Progenitor cell of endocrine pancreas (in vitro differentiated cells): Measurements from ENCODE around the gene NAPSA. TPM values are rescaled to one million over a fixed set of nuclear protein-coding genes. Genes with fewer than 3 reads are reported as not detected.
A peak's percentile ranks its signal among the peaks of the same experiment; 100 is the strongest.
"Not testable (repeated sequence)": the region's sequence is repeated elsewhere in the genome, so short reads cannot be mapped to it uniquely, and the experiment has no call there.

Experiments used
- DNase-seq: peaks from one replicate; pipeline ENCODE4 v3.0.0; 2021; ENCODE audit warnings: low spot score; ENCODE audit not compliant: unreplicated experiment
- H3K27ac Mint-ChIP-seq: 2 replicates; pipeline ENCODE4 v1.8.0; 2021; ENCODE audit warnings: mild to moderate bottlenecking, moderate library complexity, mixed read lengths
- H3K27me3 Mint-ChIP-seq: 2 replicates; pipeline ENCODE4 v1.8.0; 2021; ENCODE audit warnings: mixed read lengths
- H3K36me3 Mint-ChIP-seq: 2 replicates; pipeline ENCODE4 v1.8.0; 2022; ENCODE audit warnings: mixed read lengths; ENCODE audit not compliant: insufficient read depth
- H3K4me1 Mint-ChIP-seq: 2 replicates; pipeline ENCODE4 v1.8.0; 2021; ENCODE audit warnings: low read depth, mixed read lengths
- H3K4me3 Mint-ChIP-seq: 2 replicates; pipeline ENCODE4 v1.8.0; 2021; ENCODE audit warnings: low read depth, mild to moderate bottlenecking, moderate library complexity, mixed read lengths
- H3K9me3 Mint-ChIP-seq: 2 replicates; pipeline ENCODE4 v1.8.0; 2021; ENCODE audit warnings: low read depth, mixed read lengths
- total RNA-seq: library from RNA; stranded (reverse); gene quantifications from 2 replicates; pipeline ENCODE4 v1.2.1, GENCODE V29; 2021
- TF ChIP-seq, protein P1 (sequence below): fragments of 200-600 bp; sonication (generic); IDR thresholded peaks from one replicate; pipeline ENCODE4 v1.5.0; 2021; ENCODE audit warnings: antibody characterized with exemption, mild to moderate bottlenecking; ENCODE audit not compliant: unreplicated experiment

NAPSA gene
- total RNA-seq, 1 donor from 2014 or later: 2.7 TPM

DNA sequence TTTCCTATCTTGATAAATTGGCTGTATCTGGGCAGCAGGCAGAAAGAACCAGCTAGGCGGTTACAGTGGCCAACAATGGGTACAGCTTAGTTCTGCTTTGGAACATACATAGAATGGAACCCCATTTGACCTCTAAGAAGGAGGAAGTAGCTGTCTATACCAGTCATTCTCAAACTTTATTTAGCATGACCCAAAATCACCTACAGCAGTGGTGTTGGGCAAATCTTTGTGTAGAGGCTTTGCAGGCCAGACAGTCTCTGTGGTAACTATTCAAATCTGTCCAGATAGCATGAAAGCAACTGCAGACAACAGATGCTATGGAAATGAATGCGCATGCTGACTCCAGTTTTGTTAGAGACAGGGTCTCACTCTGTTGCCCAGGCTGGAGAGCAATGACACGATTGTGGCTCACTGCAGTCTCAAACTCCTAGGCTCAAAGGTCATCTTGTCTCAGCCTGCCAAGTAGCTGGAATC, 24.3 kb downstream of the NAPSA start:
- no peak for DNase-seq
- Mint-ChIP-seq H3K4me3 (no peak overlapping the region), H3K36me3 (peaks cover 19% of the 10 kb centered on the region), H3K27ac (no peak overlapping the region), H3K4me1 (no peaks in the 10 kb centered on the region), H3K9me3 (peaks cover 3% of the 10 kb centered on the region), H3K27me3 (no peaks in the 10 kb centered on the region)
- TF ChIP-seq, protein P1, sequence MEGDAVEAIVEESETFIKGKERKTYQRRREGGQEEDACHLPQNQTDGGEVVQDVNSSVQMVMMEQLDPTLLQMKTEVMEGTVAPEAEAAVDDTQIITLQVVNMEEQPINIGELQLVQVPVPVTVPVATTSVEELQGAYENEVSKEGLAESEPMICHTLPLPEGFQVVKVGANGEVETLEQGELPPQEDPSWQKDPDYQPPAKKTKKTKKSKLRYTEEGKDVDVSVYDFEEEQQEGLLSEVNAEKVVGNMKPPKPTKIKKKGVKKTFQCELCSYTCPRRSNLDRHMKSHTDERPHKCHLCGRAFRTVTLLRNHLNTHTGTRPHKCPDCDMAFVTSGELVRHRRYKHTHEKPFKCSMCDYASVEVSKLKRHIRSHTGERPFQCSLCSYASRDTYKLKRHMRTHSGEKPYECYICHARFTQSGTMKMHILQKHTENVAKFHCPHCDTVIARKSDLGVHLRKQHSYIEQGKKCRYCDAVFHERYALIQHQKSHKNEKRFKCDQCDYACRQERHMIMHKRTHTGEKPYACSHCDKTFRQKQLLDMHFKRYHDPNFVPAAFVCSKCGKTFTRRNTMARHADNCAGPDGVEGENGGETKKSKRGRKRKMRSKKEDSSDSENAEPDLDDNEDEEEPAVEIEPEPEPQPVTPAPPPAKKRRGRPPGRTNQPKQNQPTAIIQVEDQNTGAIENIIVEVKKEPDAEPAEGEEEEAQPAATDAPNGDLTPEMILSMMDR: no peak

DNA sequence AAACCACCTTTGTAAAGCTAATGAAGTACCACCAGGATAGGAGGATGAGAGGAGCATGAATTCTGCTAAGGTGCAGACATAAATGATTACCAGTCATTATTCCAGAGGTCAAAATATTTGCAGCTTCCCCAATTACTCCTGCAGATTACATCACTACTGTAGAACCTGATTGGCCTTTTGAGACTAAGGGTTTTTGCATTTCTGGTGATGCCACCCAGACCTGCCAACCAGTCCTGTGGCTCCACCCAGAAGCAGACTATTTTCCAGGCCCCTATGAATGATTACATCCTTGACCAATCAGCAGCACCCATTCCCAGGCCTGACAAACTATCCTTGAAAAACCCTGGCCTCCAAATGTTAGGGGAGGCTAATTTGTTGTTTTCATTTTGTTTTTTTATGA, 25.1 kb downstream of the NAPSA start:
- H3K36me3 Mint-ChIP-seq: peaks cover 20% of the 10 kb centered on the region
- DNase-seq: no peak
- TF ChIP-seq, protein P1: no peak
- H3K4me1 Mint-ChIP-seq: peaks cover 2% of the 10 kb centered on the region
- H3K27ac Mint-ChIP-seq: no peak overlapping the region
- H3K9me3 Mint-ChIP-seq: peaks cover 8% of the 10 kb centered on the region
- H3K4me3 Mint-ChIP-seq: no peak overlapping the region
- H3K27me3 Mint-ChIP-seq: no peaks in the 10 kb centered on the region

DNA sequence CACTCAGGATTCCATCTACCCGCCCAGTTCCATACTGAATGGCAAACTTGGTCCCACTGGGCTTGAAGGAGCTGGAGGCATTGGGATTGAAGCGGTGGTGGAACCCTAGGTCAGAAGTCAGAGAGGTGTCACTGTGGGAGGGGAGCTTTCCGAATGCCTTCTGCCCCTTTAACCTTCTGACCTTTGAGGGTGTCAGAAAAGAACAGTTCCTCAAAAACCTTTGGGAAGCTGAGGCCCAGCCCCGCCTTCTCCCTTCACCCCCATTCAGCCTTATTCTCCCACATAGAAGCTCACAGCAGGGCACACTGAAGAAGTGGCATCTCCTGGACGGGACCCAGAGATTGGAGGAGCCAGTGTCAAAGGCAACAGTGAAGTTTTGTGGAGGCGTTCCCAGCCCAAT, 28.4 kb downstream of the NAPSA start:
- Mint-ChIP-seq H3K4me1 (peaks cover 15% of the 10 kb centered on the region), H3K36me3 (peaks cover 13% of the 10 kb centered on the region)
- not testable (repeated sequence) for H3K4me3 Mint-ChIP-seq, H3K27me3 Mint-ChIP-seq, H3K9me3 Mint-ChIP-seq, DNase-seq, H3K27ac Mint-ChIP-seq

DNA sequence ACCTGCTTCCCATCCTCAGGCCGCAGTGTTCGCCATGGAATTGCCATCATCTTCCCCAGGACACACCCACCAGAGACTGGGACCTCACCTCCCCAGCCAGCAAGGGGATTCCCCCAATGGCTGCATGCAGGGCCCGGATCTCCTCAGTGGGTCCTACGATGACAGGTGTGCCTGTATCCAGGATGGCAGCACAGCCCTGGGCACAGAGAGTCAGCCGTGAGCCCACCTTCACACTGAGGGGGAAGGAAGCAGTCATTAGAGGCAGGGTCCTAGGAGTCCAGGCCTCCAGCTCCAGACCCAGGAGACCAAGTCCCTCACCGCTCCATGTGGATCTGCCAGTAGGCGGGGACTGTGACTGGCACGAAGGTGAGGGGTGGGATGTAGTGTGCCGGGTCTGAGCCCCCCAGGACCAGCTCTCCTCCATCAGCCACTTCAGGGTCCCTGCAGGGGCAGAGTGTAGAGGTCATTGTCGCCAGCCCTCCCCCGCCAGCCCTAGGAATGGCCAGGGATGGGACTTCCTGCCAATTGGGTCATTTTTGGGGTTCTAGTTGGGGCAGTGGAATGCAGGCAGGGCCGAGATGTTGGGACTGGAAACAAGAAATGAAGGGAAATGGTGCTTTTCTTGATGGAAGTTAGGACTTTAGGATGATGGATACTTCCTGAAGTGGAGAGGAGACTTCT, 30.6 kb downstream of the NAPSA start:
- Mint-ChIP-seq H3K4me3 (peak overlapping the region; percentile 54), H3K27me3 (peaks cover 4% of the 10 kb centered on the region), H3K27ac (peak overlapping the region; percentile 2), H3K9me3 (peaks cover 8% of the 10 kb centered on the region), H3K4me1 (peaks cover 28% of the 10 kb centered on the region), H3K36me3 (peaks cover 12% of the 10 kb centered on the region)
- no peak for DNase-seq
- TF ChIP-seq, protein P1: no peak

DNA sequence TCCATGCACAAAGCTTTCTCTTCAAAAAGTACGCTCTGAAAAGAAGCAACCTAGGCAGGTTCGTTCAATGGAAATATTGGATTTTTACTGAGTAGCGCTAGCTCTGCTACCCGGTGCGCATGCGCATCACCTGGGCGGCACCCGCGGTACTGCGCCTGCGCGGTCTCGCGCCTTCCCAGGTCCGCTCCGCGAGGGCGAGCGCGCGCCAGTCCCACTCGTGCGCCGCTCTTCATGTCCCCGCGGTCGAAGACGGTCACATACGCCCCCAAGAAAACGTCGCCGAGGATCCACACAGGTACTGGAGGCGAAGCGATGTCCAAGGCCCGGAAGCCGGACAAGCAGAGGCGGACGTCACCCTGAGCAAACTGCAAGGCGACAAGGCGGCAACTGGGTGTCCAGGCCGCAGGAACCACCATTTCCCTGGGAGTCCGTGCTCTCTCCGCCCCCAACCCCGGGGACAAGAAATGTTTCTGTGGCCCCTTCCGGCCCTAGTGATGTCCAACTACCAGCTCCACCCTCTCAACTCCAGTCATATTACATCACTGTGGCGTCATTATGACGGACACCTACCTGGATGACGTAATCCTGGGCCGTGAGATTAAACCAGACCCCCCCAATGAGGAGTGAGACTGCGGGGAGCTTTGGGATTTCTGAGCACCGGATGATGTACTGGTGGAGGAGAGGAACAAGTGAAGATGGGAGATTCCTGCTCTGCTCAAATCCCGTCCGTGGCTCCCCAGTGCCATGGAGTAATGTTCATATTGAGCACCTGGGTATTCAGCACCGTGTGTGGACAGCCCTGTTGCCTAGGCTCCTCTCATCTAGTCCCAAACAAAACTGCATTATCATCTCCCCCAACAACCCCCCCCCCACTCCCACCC, 31.5 kb downstream of the NAPSA start:
- peak; percentile 84 for DNase-seq
- Mint-ChIP-seq H3K27ac (peak overlapping the region; percentile 98), H3K4me1 (peaks cover 33% of the 10 kb centered on the region), H3K36me3 (peaks cover 8% of the 10 kb centered on the region), H3K4me3 (peak overlapping the region; percentile 79), H3K9me3 (peaks cover 12% of the 10 kb centered on the region), H3K27me3 (peaks cover 8% of the 10 kb centered on the region)
- TF ChIP-seq, protein P1: no peak
